GM21619 (cell line): Measurements from ENCODE around the gene TMEM259.

ENCODE experiments used
- ATAC-seq: cut with Tn5 transposase; IDR thresholded peaks from one replicate; pipeline ENCODE4 v1.9.1; 2021; ENCODE audit not compliant: unreplicated experiment

Gene TMEM259

DNA sequence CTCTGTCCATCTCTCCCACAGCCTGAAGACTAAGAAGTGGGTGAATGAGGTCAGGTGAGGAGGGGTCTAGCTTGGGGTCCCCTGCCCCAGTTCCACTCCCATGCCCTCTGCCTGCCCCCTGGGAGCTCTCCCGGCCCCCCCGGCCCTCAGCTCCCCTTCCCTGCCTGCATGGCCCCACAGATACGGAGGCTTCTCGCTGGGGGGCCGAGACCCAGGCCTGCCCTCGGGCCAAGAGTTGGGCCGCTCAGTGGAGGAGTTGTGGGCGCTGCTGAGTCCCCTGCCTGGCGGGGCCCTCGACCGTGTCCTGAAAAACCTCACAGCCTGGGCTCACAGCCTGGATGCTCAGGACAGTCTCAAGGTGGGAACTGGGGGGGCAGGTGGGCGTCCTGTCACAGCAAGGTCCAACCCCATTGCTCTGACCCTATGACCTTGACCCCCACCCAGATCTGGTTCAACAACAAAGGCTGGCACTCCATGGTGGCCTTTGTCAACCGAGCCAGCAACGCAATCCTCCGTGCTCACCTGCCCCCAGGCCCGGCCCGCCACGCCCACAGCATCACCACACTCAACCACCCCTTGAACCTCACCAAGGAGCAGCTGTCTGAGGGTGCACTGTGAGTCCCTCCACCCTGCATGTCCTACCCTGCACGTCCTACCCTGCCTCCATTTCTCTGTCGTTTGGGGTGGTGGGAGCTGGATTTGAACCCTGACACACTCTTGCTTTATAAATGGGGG is 35.1 kb upstream of the TMEM259 start:
- ATAC-seq = no peak

DNA sequence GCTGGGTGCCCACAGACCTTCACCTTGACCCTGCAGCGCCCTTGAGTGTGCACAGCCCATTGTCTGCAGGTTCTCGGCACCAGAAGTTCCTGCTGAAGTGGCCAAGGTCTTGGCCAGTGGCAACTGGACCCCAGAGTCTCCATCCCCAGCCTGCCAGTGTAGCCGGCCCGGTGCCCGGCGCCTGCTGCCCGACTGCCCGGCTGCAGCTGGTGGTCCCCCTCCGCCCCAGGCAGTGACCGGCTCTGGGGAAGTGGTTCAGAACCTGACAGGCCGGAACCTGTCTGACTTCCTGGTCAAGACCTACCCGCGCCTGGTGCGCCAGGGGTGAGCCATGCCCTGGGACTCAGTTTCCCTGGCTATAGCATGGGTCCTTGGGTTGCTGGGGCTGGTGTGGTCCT is 34.1 kb upstream of the TMEM259 start:
- no peak for ATAC-seq

DNA sequence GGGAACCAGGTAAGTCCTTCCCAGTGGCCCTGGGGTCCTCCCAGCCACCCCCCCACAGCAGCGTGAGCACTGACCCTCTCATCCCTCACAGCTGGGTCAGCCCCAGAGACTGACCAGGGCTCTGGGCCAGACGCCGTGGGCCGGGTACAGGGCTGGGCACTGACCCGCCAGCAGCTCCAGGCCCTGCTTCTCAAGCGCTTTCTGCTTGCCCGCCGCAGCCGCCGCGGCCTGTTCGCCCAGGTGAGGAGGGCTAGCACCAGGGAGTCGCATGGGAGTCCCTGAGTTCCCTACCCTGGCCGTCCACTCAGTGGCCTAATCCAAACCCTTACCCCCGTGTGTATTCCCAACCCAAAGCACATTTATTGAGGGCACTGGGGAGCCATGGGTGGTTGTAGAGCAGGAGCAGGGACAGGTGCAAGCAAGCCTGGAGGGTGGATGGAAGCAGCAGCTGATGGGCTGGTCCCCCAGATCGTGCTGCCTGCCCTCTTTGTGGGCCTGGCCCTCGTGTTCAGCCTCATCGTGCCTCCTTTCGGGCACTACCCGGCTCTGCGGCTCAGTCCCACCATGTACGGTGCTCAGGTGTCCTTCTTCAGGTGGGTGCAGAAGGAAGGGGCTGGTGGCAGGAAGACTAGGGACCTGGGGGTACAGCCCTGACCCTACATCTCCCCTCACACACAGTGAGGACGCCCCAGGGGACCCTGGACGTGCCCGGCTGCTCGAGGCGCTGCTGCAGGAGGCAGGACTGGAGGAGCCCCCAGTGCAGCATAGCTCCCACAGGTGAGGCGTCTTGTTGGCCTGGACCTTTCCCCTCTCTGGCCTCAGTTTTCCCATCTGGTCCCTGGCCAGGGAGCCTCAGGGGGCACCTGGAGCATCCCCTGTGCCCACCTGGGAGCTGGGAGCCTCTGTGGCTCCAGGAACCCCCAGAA is 33.4 kb upstream of the TMEM259 start:
- no peak for ATAC-seq

DNA sequence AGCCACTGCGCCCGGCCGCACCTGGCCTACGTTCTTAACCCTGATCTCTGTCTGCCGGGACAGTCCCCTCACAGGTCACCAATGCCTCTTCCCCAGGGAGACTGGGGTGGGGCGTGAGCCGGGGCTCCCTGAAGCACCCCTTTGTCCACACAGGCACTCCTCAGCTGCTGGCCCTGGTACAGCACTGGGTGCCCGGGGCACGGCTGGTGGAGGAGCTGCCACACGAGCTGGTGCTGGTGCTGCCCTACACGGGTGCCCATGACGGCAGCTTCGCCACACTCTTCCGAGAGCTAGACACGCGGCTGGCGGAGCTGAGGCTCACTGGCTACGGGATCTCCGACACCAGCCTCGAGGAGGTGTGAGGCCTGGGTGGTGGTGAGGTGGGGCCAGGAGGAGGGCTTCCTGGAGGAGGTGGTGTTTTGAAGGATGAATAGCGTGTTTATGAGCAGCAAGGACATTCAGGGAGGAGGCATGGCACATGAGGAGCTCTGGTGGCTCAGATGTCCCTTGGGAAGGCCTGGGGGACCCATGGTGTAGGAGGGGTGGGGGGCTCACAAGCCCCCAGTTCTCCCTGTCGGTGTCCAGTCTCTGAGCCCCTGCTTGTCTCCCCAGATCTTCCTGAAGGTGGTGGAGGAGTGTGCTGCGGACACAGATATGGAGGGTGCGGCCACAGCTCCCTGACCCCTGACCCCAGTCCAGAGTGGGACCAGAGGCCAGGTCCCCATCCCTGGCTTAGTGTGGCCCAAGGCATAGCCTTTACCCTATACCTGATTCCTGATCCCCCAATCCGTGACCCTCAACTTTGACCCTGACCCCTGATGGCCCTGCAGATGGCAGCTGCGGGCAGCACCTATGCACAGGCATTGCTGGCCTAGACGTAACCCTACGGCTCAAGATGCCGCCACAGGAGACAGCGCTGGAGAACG is 32.5 kb upstream of the TMEM259 start:
- ATAC-seq = no peak

DNA sequence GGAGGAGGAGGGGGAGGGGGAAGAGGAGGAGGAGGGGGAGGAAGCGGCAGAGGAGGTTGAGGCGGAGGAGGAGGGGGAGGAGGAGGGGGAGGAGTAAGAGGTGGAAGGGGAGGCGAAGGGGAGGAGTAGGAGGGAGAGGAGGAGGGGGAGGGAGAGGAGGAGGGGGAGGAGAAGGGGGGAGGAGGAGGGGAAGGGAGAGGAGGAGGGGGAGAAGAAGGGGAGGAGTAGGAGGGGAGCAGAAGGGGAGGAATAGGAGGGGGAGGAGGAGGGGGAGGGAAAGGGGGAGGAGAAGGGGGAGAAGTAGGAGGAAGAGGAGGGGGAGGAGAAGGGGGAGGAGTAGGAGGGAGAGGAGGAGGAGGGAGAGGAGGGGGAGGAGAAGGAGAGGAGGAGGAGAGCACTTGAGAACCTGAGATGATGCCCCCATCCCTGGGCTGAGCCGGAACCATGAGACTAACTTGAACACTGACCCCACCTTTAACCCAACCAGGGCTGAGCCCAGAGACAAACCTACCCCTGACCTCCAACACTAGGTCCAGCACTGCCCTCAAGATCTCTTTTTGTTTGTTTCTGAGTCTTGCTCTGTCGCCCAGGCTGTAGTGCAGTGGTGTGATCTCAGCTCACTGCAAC is 31.5 kb upstream of the TMEM259 start:
- ATAC-seq = no peak

DNA sequence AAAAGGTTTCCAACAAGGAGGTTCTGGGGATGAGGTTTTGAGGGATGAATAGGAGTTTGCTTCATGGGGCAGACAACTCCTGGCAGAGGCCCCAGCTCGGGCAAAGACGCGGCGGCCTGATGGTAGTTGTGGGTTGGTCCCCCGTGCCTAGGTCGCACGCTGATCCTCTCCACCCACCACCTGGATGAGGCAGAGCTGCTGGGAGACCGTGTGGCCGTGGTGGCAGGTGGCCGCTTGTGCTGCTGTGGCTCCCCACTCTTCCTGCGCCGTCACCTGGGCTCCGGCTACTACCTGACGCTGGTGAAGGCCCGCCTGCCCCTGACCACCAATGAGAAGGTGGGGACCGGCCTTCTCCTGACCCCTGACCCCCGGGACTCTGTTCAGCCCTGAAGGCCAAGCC is 30.9 kb upstream of the TMEM259 start:
- no peak for ATAC-seq

DNA sequence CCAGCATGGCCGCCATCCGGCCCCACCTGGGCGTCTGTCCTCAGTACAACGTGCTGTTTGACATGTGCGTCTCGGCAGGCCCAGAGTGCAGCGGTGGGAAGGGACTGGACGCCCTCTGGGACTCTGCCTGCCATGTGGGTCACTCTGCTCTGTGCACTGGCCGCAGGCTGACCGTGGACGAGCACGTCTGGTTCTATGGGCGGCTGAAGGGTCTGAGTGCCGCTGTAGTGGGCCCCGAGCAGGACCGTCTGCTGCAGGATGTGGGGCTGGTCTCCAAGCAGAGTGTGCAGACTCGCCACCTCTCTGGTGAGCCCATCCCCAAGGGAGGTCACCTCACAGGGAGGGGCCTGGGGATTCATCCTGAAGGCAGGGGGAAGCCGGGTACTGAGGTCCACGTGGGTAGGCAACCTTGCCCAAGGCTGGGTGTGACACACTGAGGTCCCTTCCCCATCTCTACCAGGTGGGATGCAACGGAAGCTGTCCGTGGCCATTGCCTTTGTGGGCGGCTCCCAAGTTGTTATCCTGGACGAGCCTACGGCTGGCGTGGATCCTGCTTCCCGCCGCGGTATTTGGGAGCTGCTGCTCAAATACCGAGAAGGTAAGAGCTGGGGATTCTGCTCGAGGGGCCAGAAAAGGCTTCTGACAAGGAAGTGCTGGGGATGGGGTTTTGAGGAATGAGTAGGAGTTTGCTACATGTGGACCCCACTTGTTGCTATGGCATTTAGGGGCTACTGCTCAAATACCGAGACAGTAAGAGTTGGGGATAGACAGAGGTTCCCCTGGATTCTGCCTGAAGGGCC is 30.3 kb upstream of the TMEM259 start:
- no peak for ATAC-seq

DNA sequence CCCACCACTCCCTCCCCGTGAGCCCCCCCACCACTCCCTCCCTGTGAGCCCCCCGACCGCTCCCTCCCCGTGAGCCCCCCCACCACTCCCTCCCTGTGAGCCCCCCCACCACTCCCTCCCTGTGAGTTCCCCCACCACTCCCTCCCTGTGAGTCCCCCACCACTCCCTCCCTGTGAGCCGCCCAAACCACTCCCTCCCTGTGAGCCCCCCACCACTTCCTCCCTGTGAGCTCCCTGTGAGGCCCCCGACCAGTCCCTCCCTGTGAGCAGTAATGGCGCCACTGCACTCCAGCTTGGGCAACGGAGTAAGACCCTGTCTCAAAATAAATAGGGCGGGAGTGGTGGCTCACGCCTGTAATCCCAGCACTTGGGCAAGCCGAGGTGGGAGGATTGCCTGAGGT is 28.9 kb upstream of the TMEM259 start:
- no peak for ATAC-seq

DNA sequence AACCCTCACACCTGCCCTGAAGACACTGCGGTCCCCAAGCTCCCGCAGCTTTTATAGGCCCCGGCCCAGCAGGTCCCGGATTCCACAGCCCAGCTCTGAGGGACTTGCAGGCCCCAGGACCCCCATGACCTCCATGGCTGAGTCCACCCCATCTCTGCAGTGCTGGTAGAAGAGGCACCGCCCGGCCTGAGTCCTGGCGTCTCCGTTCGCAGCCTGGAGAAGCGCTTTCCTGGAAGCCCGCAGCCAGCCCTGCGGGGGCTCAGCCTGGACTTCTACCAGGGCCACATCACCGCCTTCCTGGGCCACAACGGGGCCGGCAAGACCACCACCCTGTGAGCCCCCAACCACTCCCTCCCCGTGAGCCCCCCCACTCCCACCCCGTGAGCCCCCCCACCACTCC is 28.2 kb upstream of the TMEM259 start:
- no peak for ATAC-seq

DNA sequence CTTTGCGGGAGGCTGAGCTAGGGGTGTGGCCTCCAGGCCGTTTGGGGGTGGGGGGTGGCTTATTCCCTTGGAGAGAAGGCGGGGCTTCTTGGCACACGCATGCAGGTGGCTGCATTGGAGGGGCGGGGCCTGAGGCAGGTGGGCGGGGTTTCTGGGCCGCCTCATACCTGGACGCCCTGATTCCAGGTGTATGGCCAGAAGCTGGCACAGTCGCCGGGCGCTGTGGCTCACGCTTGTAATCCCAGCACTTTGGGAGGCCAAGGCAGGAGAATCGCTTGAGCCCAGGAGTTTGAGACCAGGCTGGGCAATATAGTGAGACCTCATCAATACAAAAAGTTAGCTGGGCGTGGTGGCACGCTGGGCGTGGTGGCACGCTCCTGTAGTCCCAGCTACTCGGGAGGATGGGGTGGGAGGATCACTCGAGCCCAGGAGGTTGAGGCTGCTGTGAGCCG is 26.8 kb upstream of the TMEM259 start:
- ATAC-seq = no peak

DNA sequence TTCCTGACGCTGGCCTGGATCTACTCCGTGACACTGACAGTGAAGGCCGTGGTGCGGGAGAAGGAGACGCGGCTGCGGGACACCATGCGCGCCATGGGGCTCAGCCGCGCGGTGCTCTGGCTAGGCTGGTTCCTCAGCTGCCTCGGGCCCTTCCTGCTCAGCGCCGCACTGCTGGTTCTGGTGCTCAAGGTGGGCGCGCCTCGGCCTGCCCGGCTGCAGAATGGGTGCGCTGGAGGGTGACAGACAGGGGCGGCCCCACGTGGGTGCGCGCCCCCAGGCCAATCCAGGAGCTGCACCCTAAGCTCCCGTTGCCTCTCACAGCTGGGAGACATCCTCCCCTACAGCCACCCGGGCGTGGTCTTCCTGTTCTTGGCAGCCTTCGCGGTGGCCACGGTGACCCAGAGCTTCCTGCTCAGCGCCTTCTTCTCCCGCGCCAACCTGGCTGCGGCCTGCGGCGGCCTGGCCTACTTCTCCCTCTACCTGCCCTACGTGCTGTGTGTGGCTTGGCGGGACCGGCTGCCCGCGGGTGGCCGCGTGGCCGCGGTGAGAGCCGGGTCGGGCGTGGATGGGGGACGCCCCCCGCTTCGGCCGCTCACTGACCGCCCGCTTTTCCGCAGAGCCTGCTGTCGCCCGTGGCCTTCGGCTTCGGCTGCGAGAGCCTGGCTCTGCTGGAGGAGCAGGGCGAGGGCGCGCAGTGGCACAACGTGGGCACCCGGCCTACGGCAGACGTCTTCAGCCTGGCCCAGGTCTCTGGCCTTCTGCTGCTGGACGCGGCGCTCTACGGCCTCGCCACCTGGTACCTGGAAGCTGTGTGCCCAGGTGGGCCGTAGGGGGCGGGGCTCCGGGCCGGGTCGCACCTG is 26.1 kb upstream of the TMEM259 start:
- ATAC-seq = no peak

DNA sequence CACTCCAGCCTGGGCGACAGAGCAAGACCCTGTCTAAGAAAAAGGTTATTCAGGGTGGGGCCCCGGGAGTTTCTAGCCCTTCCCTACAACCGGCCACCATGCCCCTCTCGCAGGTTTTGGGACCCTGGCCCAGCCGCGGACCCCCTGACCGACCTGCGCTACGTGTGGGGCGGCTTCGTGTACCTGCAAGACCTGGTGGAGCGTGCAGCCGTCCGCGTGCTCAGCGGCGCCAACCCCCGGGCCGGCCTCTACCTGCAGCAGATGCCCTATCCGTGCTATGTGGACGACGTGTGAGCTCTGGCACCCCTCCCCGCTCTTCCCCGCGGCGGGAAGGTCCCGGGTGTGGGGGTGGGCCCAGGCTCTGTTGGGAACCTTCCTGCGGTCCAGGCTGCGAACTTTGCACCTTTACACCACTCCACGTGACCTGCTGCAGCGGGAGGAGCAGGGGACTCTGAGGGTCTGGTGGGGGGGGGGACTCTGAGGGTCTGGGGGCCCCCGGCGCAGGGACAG is 25.2 kb upstream of the TMEM259 start:
- ATAC-seq = no peak

DNA sequence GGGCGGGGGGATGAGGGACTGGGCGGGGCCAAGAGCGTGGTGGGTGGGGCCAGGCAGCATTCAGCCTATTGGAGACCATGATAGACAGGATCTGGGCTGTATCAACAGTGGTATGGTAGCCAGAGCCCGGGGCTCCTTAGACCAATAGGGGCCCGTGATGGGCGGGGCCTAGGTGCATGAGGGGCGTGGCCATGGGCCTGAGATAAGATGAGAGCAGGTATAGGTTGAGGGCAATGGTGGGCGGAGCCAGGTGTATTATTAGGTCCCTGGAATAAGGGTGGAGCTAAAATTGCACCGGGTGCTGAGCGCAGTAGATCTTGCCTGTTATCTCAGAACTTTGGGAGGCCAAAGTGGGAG is 24.3 kb upstream of the TMEM259 start:
- ATAC-seq = no peak

DNA sequence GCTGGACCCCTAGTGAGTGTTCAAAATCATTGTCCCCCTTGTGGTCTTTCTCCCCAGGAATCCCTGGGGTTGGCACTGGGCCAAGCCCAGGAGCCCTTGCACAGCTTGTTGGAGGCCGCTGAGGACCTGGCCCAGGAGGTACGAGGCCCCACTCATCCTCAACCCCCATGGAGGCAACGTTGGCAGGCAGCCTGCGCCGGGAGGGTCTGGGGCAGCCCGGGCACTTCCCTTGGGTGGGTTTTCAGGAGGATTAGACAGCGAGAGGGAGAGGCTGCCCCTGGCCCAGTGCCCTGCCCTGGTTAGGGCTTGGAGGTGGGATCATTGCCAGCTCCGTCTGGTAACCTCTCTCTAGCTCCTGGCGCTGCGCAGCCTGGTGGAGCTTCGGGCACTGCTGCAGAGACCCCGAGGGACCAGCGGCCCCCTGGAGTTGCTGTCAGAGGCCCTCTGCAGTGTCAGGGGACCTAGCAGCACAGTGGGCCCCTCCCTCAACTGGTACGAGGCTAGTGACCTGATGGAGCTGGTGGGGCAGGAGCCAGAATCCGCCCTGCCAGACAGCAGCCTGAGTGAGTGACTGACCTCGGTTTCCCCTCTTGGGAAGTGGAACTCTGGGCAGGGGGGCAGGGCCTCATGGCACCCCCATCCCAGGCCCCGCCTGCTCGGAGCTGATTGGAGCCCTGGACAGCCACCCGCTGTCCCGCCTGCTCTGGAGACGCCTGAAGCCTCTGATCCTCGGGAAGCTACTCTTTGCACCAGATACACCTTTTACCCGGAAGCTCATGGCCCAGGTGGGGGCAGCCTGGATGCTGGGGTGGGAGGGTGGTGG is 22.0 kb upstream of the TMEM259 start:
- no peak for ATAC-seq

DNA sequence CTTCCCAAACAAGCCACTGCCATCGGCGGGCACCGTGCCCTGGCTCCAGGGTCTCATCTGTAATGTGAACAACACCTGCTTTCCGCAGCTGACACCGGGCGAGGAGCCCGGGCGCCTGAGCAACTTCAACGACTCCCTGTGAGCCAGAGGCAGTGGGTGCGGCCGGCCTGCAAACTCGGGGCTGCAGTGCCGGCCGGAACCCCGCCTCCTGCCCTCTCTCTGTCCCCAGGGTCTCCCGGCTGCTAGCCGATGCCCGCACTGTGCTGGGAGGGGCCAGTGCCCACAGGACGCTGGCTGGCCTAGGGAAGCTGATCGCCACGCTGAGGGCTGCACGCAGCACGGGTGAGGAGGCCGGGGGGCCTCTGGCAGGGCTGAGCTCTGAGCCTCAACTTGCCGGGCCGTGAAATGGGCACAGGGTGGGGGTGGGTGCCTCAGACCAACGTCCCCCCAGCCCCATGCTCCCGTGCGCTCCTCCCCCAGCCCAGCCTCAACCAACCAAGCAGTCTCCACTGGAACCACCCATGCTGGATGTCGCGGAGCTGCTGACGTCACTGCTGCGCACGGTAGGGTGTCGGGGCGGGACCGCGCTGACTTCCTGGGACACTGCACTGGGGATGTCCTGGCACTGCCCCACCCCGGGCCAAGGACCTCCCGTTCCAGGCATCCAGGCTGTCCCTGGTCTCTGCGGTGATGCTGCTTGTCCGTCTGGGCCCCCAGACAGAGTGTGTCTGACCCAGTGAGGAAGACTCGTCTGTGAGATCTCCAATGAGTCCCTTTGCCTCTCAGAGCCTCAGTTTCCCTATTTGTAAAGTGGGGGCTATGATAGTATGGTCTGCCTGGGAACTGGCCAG is 21.1 kb upstream of the TMEM259 start:
- ATAC-seq = no peak

DNA sequence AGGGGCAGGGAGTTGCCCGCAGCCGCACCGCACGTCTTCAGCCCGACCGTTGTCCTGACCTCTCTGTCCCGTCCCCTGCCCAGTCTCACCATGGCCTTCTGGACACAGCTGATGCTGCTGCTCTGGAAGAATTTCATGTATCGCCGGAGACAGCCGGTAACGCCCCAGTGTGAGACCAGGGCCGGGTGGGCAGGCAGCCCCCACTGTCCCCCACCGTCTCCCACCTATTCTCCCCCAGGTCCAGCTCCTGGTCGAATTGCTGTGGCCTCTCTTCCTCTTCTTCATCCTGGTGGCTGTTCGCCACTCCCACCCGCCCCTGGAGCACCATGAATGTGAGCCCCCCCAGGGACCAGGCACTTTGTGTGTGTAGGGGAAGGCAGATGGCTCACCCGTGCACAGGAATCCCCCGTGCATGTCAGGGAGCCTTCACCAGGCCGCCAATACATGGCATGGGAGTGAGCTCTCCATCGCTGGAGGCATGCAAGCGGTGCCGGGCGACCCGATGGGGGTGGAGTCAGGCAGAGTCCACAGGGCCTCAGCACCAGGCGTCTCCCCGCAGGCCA is 20.4 kb upstream of the TMEM259 start:
- no peak for ATAC-seq
